ENCODE measurements around the gene TMEM59L. TPM values are rescaled to one million over a fixed set of nuclear protein-coding genes. Genes with fewer than 3 reads are reported as not detected.

TMEM59L gene
- total and polyA plus RNA-seq, 3 donors from 2014 or later, result 4.3 to 7.0 (median 4.5) TPM

DNA sequence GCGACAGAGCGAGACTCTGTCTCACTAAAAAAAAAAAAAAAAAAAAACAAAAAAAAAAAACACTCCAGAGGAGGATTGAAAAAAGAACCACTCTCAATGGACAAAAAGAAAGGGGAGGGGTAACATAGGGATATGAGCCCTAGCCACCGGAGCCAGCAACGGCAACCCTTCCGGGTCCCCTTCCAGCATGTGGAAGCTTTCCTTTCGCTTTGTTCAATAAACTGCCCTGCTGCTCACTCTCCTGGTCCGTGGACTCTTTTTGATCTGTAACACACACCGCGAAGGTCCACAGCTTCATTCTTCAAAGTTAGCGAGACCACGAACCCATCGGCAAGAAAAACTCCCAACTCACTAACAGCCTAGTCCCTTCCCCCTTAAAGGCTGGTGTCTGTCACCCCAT lies 25.1 kb upstream of the TMEM59L start:
- DNase-seq, result no peak
- Histone ChIP-seq H3K4me1 (peaks cover 13% of the 10 kb centered on the region), H3K27me3 (no peaks in the 10 kb centered on the region), H3K27ac (no peak overlapping the region), H3K9me3 (no peaks in the 10 kb centered on the region), H3K4me3 (no peak overlapping the region), H3K36me3 (ENCODE audit: low read depth, missing control alignments) (no peaks in the 10 kb centered on the region)
- intact Hi-C loops (cut with DNase I; ENCODE audit: low total_unique reads), result no loop called here
- no peak for TF ChIP-seq POLR2A (IDR thresholded peaks at IDR 0.05)
- TF ChIP-seq, protein P1, sequence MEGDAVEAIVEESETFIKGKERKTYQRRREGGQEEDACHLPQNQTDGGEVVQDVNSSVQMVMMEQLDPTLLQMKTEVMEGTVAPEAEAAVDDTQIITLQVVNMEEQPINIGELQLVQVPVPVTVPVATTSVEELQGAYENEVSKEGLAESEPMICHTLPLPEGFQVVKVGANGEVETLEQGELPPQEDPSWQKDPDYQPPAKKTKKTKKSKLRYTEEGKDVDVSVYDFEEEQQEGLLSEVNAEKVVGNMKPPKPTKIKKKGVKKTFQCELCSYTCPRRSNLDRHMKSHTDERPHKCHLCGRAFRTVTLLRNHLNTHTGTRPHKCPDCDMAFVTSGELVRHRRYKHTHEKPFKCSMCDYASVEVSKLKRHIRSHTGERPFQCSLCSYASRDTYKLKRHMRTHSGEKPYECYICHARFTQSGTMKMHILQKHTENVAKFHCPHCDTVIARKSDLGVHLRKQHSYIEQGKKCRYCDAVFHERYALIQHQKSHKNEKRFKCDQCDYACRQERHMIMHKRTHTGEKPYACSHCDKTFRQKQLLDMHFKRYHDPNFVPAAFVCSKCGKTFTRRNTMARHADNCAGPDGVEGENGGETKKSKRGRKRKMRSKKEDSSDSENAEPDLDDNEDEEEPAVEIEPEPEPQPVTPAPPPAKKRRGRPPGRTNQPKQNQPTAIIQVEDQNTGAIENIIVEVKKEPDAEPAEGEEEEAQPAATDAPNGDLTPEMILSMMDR (IDR thresholded peaks at IDR 0.05), result no peak
- WGBS, 2 donors, result 51 to 84% methylated on average over 11 to 12 of the region's 12 CpGs

GRCh38 chr19:18587962-18588610 lies 24.6 kb upstream of the TMEM59L start:
- 5 to 15% methylated on average over 7 to 16 of the region's 16 CpGs for WGBS, 2 donors
- H3K36me3 ChIP-seq (ENCODE audit: low read depth, missing control alignments), result no peaks in the 10 kb centered on the region
- no peaks in the 10 kb centered on the region for H3K9me3 ChIP-seq
- peak overlapping the region in 1 of 2 donors; percentile 76 for H3K27ac ChIP-seq
- no peak for DNase-seq
- no peaks in the 10 kb centered on the region for H3K27me3 ChIP-seq
- peaks cover 13% of the 10 kb centered on the region for H3K4me1 ChIP-seq
- peak overlapping the region; percentile 74 to 75 for H3K4me3 ChIP-seq
- TF ChIP-seq POLR2A (IDR thresholded peaks at IDR 0.05), result no peak
- intact Hi-C loops (cut with DNase I; ENCODE audit: low total_unique reads), result no loop called here

- peaks cover 14% of the 10 kb centered on the region for H3K4me1 ChIP-seq
- 0% methylated on average over 12 to 70 of the region's 72 CpGs for WGBS, 2 donors
- intact Hi-C loops (cut with DNase I; ENCODE audit: low total_unique reads), result no loop called here
Observed at GRCh38 chr19:18588611-18589379, 23.9 kb upstream of the TMEM59L start, which contains the start of gene REX1BD. TSS of gene REX1BD (plus strand) at chr19:18588798. CDS start at chr19:18588802, 4 bp downstream.

GRCh38 chr19:18589380-18590272 lies 23.0 kb upstream of the TMEM59L start:
- WGBS, 2 donors, result 15 to 19% methylated on average over 29 to 52 of the region's 52 CpGs
- Histone ChIP-seq H3K4me1 (peaks cover 20% of the 10 kb centered on the region), H3K27ac (peak overlapping the region; percentile 35 to 76), H3K36me3 (ENCODE audit: low read depth, missing control alignments) (no peaks in the 10 kb centered on the region), H3K9me3 (no peaks in the 10 kb centered on the region), H3K27me3 (no peaks in the 10 kb centered on the region), H3K4me3 (peak overlapping the region; percentile 74 to 75)
- intact Hi-C loops (cut with DNase I; ENCODE audit: low total_unique reads), result loop anchor here (10.0 kb wide), 2 partner anchors 95 to 255 kb away; partner anchors contain the start of gene CRTC1
- peak; percentile 71 for DNase-seq
- TF ChIP-seq POLR2A (IDR thresholded peaks at IDR 0.05), result no peak
- TF ChIP-seq, protein P1 (IDR thresholded peaks at IDR 0.05), result peak in 2 of 3 experiments; percentile 10 to 20

More at GRCh38 chr19:18588611-18589379, 23.9 kb upstream of the TMEM59L start, which contains the start of gene REX1BD:
- H3K4me3 ChIP-seq, result peak within 1 kb of the TSS; percentile 74 to 75
- no peaks in the 10 kb centered on the region for H3K9me3 ChIP-seq
- H3K27me3 ChIP-seq, result no peaks in the 10 kb centered on the region
- no peaks in the 10 kb centered on the region for H3K36me3 ChIP-seq (ENCODE audit: low read depth, missing control alignments)
- DNase-seq, result peak; percentile 85
- TF ChIP-seq, protein P1 (IDR thresholded peaks at IDR 0.05), result peak; percentile 82 to 88 (median 85)
- no peak for TF ChIP-seq POLR2A (IDR thresholded peaks at IDR 0.05)
- peak within 1 kb of the TSS; percentile 35 to 76 for H3K27ac ChIP-seq
